Measurements from ENCODE around the gene AKAP1.

AKAP1 gene

DNA sequence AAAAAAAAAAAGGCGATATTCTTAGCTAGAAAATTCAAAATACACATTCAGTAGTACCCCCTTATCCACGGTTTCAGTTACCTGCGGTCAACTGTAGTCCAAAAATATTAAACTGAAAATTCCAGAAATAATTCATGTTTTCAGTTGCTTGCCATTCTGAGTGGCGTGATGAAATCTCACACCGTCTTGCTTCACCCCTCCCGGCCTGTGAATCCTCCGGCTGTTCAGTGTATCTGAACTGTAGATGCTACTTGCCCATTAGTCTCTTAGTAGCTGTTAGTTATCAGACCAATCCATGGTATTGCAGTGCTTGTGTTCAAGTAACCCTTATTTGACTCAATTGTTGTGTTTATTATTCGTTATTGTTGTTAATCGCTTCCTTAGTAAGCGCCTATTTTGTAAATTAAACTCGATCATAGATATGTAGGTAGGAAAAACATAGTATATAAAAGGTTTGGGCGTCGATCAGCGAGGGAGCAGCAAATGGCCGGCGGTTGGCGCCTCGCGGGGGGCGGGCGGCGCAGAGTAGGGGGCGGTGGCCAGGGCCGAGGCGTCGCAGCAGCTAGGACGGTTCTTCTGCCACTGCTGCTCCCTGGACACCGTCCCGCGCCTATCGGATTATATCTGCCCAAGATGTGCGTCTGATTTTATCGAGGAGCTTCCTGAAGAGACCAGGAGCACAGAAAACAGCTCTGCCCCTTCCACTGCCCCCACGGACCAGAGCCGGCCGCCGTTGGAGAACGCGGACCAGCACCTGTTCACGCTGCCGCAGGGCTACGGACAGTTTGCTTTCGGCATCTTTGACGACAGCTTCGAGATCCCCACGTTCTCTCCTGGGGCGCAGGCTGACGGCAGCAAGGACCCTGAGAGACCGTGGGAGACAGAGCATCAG, 39.8 kb upstream of the AKAP1 start:
- Histone ChIP-seq H3K27me3 (peaks cover 33% of the 10 kb centered on the region), H3K9me3 (no peaks in the 10 kb centered on the region), H3K4me1 (no peaks in the 10 kb centered on the region), H3K36me3 (no peaks in the 10 kb centered on the region), H3K4me3 (ENCODE audit: low read depth, low read length) (peak overlapping the region; percentile 44)
- TF ChIP-seq, protein P1, sequence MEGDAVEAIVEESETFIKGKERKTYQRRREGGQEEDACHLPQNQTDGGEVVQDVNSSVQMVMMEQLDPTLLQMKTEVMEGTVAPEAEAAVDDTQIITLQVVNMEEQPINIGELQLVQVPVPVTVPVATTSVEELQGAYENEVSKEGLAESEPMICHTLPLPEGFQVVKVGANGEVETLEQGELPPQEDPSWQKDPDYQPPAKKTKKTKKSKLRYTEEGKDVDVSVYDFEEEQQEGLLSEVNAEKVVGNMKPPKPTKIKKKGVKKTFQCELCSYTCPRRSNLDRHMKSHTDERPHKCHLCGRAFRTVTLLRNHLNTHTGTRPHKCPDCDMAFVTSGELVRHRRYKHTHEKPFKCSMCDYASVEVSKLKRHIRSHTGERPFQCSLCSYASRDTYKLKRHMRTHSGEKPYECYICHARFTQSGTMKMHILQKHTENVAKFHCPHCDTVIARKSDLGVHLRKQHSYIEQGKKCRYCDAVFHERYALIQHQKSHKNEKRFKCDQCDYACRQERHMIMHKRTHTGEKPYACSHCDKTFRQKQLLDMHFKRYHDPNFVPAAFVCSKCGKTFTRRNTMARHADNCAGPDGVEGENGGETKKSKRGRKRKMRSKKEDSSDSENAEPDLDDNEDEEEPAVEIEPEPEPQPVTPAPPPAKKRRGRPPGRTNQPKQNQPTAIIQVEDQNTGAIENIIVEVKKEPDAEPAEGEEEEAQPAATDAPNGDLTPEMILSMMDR (IDR thresholded peaks at IDR 0.05; ENCODE audit: low read depth, low read length): no peak
- DNase-seq: peak; percentile 11

DNA sequence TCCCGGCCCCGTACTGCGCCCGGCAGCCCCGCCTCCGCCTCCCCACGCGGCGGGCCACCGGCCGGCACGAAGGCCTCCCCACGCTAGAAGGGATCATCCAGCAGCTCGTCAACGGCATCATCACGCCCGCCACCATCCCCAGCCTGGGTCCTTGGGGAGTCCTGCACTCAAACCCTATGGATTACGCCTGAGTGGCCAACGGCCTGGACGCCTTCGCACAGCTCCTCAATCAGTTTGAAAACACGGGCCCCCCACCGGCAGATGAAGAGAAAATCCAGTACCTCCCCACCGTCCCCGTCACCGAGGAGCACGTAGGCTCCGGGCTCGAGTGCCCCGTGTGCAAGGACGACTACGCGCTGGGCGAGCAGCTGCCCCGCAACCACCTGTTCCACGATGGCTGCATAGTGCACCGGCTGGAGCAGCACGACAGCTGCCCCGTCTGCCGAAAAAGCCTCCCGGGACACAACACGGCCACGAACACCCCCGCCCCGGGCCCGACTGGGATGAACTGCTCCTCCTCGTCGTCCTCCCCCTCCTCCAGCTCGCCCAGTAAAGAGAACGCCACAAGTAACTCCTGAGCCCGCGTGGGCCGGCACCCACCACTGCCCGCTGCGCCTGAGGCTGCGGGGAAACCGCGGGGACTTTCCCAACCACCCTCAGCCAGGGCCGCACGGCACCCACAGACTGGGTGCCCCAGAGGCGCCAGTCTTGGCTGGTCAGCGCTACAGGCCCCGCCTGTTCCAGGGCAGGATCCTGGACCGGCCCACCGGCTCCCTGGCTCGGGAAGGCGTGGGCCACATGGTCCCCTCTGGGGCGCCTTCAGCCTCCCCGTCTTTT, 39.0 kb upstream of the AKAP1 start:
- no peaks in the 10 kb centered on the region for H3K9me3 ChIP-seq
- DNase-seq: peak; percentile 8
- peak overlapping the region; percentile 44 for H3K4me3 ChIP-seq (ENCODE audit: low read depth, low read length)
- H3K27me3 ChIP-seq: peaks cover 33% of the 10 kb centered on the region
- TF ChIP-seq, protein P1 (IDR thresholded peaks at IDR 0.05; ENCODE audit: low read depth, low read length): no peak
- H3K36me3 ChIP-seq: no peaks in the 10 kb centered on the region
- no peaks in the 10 kb centered on the region for H3K4me1 ChIP-seq

DNA sequence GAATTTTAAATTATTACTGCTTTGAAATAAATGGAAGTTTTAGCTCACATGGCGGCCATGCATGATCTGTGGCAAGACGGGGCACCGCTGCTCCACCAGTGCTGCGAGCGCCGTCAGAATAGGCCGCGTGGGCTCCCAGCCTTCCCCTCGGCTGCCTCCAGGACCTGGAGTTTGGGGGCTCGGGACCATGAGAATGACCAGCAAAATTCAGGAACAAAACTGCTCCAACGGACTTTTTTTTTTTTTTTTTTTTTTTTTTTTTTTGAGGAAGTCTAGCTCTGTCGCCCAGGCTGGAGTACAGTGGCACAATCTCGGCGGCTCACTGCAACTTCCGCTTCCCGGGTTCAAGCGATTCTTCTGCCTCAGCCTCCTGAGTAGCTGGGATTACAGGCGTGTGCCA, 38.3 kb upstream of the AKAP1 start:
- H3K4me3 ChIP-seq (ENCODE audit: low read depth, low read length): no peak overlapping the region

DNA sequence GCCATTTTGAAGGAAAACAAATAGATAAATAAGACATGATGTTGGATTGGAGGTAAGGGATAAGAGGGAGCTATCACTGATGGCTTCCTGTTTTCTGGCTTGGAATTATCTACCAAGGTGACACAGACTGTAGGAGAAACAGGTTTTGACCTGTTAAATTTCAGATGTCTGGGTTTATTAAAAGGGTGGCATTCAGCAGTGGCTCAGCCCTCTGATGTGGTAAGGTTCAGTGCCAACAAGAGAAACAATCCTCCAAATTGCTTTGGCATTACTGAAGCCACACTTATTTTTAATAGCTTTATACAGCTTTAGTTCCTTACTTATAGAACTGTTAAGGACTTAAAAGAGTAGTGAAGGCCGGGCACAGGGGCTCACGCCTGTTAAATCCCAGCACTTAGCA, 37.0 kb upstream of the AKAP1 start:
- no peaks in the 10 kb centered on the region for H3K36me3 ChIP-seq

More for the DNA sequence above, 38.3 kb upstream of the AKAP1 start:
- TF ChIP-seq, protein P1 (IDR thresholded peaks at IDR 0.05; ENCODE audit: low read depth, low read length): no peak
- Histone ChIP-seq H3K9me3 (no peaks in the 10 kb centered on the region), H3K27me3 (peaks cover 33% of the 10 kb centered on the region), H3K36me3 (no peaks in the 10 kb centered on the region), H3K4me1 (no peaks in the 10 kb centered on the region)
- DNase-seq: no peak

DNA sequence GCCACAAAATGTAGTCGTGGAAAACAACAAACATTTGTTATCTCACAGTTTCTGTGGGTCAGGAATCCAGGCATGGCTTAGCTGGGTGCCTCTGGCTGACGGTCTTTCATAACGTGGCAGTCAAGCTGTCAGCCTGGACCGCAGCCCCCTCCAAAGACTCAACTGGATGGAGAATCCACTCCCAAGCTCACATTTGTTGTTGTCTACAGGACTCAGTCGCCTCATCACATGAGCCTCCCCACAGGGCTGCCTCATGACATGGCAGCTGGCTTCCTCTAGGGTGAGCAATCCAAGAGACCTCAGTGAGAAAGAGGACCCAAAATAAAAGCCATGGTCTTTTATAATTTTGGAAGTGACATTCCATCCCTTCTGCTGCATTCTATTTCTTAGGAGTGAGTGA, 34.7 kb upstream of the AKAP1 start:
- TF ChIP-seq, protein P1 (IDR thresholded peaks at IDR 0.05; ENCODE audit: low read depth, low read length): no peak
- Histone ChIP-seq H3K27me3 (peaks cover 18% of the 10 kb centered on the region), H3K36me3 (no peaks in the 10 kb centered on the region), H3K4me1 (no peaks in the 10 kb centered on the region), H3K9me3 (no peaks in the 10 kb centered on the region), H3K4me3 (ENCODE audit: low read depth, low read length) (no peak overlapping the region)
- DNase-seq: no peak

More for the DNA sequence above, 37.0 kb upstream of the AKAP1 start:
- peaks cover 32% of the 10 kb centered on the region for H3K27me3 ChIP-seq
- no peak overlapping the region for H3K4me3 ChIP-seq (ENCODE audit: low read depth, low read length)
- H3K4me1 ChIP-seq: no peaks in the 10 kb centered on the region
- DNase-seq: no peak
- TF ChIP-seq, protein P1 (IDR thresholded peaks at IDR 0.05; ENCODE audit: low read depth, low read length): no peak
- H3K9me3 ChIP-seq: no peaks in the 10 kb centered on the region

Data from BE2C (cell line).